ENCODE measurements around the gene ATP8B3. TPM values are rescaled to one million over a fixed set of nuclear protein-coding genes. Genes with fewer than 3 reads are reported as not detected.
A peak's percentile ranks its signal among the peaks of the same experiment; 100 is the strongest.

Gene ATP8B3
- total and polyA plus RNA-seq, 2 of the 13 experiments (the other 11 are each of a cell fraction or from before 2014, with no cell fraction given), result 2.6 to 5.9 TPM

GRCh38 chr19:1754636-1755466, 57.2 kb downstream of the ATP8B3 start (continued):
- TF ChIP-seq ZBTB14 (CRISPR knock-in tag; IDR thresholded peaks at IDR 0.05) (peak; percentile 46; the same call in 1 of the 2 replicates), ZSCAN25 (CRISPR knock-in tag; IDR thresholded peaks at IDR 0.05) (peak; percentile 70; the same call in 1 of the 2 replicates), SOX6 (IDR thresholded peaks at IDR 0.05) (no peak), SOX6 (CRISPR knock-in tag; IDR thresholded peaks at IDR 0.05) (0 out of 2 replicates have a peak, but pooled peaks have one; percentile 24), HNF4G (IDR thresholded peaks at IDR 0.05; ENCODE audit: borderline replicate concordance, low read depth, low read length) (peak; percentile 49; the same call in 1 of the 2 replicates), HNF4G (CRISPR knock-in tag; IDR thresholded peaks at IDR 0.05; ENCODE audit: borderline replicate concordance, low read depth) (no peak), MAFG (CRISPR knock-in tag; IDR thresholded peaks at IDR 0.05) (no peak), TFDP2 (CRISPR knock-in tag; IDR thresholded peaks at IDR 0.05) (peak; percentile 26; the same call in 1 of the 2 replicates), ZBTB25 (CRISPR knock-in tag; IDR thresholded peaks at IDR 0.05) (no peak), NR2F6 (IDR thresholded peaks at IDR 0.05) (no peak), NR2F6 (CRISPR knock-in tag; IDR thresholded peaks at IDR 0.05) (peak; percentile 23; the same call in 1 of the 2 replicates), BCLAF1 (IDR thresholded peaks at IDR 0.05) (no peak), EZH2 (conservative IDR thresholded peaks at IDR 0.05; ENCODE audit: low read depth, low read length) (0 out of 2 replicates have a peak, but pooled peaks have one; percentile 69), NFAT5 (CRISPR knock-in tag; IDR thresholded peaks at IDR 0.05) (no peak), HDAC6 (IDR thresholded peaks at IDR 0.05; ENCODE audit: low read depth, low read length) (no peak), ZNF543 (CRISPR knock-in tag; IDR thresholded peaks at IDR 0.05) (0 out of 2 replicates have a peak, but pooled peaks have one; percentile 33), BCL6 (CRISPR knock-in tag; IDR thresholded peaks at IDR 0.05) (peak; percentile 37; the same call in 1 of the 2 replicates), TCF7 (IDR thresholded peaks at IDR 0.05; ENCODE audit: low read depth) (peak; percentile 57; the same call in 1 of the 2 replicates)
